ENCODE data around the gene GREM2.

DNA sequence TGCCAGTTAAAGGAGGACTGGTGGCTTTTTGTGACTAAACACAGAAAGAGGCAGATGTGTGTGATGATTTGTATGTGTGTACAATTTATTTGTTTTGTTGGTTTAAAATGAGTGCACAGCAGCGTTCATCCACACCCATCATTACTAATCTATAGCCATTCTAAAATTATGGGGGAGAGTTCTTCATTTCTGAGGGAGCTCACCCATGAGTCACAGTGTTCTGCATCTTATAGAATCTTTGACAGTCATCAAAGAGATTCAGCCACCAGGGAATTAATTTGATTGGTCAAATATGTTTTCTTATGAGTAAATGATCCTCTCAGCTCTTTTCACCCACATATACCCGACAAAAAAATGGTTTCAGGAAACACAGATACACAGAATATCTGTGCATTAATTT is 147.9 kb downstream of the GREM2 start:
- no peak for TF ChIP-seq CTCF (conservative IDR thresholded peaks at IDR 0.05)
- TF ChIP-seq EZH2 (IDR thresholded peaks at IDR 0.05; ENCODE audit: low read depth): no peak
